ENCODE results near the gene CLNK. TPM values are rescaled to one million over a fixed set of nuclear protein-coding genes. Genes with fewer than 3 reads are reported as not detected.

Gene CLNK
- total RNA-seq, 4 donors from 2014 or later = 0.17 to 1.3 (median 0.45) TPM; not detected in 1

DNA sequence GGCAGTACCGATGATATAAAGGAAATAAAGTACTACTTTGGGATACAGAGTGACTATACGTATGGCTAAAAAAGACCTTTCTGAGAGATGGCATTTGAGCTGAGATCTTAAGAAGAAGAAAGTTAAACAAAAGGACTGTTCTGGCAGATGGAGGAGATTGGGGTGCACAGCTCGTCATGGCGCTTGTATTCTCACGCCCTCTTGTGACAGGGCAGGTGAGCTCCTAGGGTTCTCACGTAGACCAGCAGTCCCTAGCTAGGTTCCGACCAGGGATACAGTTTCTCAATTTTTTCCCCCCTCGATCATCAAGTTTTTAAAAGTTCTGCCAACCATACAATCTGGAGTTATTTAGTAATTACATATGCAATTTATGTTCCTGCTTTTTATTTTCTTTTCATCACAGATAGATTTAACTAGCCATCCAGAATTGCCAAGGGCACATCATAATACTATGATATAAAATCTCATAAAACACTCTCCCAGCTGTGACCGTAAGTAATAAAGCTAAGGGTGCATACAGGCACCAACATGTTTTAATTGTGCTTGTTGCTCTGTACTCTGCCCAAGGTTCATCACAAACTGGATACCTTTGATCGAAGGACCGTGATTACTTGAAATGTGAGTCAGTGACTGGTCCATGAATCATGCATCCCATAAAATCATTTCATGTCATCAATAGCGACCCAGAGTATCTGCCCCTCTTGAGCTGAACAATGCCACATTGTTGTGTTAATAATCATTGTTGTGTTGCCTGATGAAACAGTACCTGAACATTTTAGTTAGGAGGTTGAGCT is 157.9 kb downstream of the CLNK start:
- TF ChIP-seq, protein P1, sequence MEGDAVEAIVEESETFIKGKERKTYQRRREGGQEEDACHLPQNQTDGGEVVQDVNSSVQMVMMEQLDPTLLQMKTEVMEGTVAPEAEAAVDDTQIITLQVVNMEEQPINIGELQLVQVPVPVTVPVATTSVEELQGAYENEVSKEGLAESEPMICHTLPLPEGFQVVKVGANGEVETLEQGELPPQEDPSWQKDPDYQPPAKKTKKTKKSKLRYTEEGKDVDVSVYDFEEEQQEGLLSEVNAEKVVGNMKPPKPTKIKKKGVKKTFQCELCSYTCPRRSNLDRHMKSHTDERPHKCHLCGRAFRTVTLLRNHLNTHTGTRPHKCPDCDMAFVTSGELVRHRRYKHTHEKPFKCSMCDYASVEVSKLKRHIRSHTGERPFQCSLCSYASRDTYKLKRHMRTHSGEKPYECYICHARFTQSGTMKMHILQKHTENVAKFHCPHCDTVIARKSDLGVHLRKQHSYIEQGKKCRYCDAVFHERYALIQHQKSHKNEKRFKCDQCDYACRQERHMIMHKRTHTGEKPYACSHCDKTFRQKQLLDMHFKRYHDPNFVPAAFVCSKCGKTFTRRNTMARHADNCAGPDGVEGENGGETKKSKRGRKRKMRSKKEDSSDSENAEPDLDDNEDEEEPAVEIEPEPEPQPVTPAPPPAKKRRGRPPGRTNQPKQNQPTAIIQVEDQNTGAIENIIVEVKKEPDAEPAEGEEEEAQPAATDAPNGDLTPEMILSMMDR (IDR thresholded peaks at IDR 0.05) = no peak
- TF ChIP-seq POLR2A (IDR thresholded peaks at IDR 0.05) = no peak
- intact Hi-C loops (cut with DNase I; ENCODE audit: low total_unique reads) = no loop called here
- WGBS, 2 donors = 53 to 59% methylated on average over 12 of the region's 12 CpGs
- no peak for DNase-seq (ENCODE audit: low spot score in 2 of 2)
- no peak overlapping the region for H3K4me3 ChIP-seq (ENCODE audit: low read depth, poor library complexity, severe bottlenecking)

DNA sequence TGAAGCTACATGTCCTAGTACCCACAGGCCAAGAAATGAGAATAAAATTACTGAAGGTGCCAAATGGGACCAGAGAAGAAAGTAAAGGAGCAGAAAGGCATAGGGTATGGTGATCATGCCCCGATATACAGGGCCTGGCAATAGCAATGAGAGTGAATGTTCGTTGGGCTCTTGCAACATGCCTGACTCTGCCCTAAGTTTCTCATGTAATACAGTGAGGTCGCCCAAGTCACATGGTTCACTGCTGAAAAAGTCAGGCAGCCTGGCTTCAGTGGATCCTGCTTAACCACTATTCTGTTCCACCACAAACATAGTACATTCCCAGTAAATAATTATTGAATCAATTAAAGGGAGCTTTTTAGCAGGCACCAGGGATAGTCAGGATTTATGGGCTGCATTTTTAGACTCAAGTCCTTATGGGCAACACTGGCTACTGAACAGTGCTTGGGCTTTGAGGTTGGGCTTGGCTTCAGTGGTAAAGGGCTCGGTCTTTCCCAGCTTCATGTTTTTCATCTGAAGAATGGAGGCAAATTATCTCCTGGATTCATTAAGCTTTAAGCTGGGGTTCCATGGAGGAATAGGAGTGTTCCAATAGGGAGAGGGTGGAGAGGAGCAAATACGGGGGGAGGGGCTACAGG is 160.3 kb downstream of the CLNK start:
- TF ChIP-seq, protein P1 (IDR thresholded peaks at IDR 0.05) = no peak
- TF ChIP-seq POLR2A (IDR thresholded peaks at IDR 0.05) = no peak
- no peak overlapping the region for H3K4me3 ChIP-seq (ENCODE audit: low read depth, poor library complexity, severe bottlenecking)
- WGBS, 2 donors = 59 to 68% methylated on average over 5 of the region's 5 CpGs
- intact Hi-C loops (cut with DNase I; ENCODE audit: low total_unique reads) = no loop called here
- peak in 1 of 2 donors; percentile 33 for DNase-seq (ENCODE audit: low spot score in 2 of 2)

- intact Hi-C loops (cut with DNase I; ENCODE audit: low total_unique reads) = no loop called here
Observed at GRCh38 chr4:10521424-10521823, 163.1 kb downstream of the CLNK start.

DNA sequence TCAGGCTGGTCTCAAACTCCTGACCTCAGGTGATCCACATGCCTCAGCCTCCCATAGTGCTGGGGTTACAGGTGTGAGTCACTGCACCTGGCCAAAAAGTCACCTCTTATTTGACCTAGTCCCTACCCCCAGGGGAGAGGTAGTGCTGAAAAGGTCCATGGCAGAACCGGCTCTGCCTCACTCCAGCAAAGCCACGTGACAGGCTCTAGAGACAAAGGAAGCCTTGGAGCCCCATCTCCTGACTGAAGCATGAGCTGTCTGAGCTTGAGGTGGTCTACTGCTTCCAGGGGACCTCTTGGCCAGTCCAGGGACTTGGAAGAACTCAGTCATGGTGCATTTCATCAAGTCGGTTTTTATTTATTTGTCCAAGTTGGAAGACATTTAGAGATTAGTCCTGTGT is 174.8 kb downstream of the CLNK start:
- TF ChIP-seq, protein P1 (IDR thresholded peaks at IDR 0.05) = no peak
- TF ChIP-seq POLR2A (IDR thresholded peaks at IDR 0.05) = no peak
- H3K4me3 ChIP-seq (ENCODE audit: low read depth, poor library complexity, severe bottlenecking) = no peak overlapping the region
- no peak for DNase-seq (ENCODE audit: low spot score in 2 of 2)
- WGBS, 2 donors = 70 to 75% methylated on average over 3 of the region's 3 CpGs
- intact Hi-C loops (cut with DNase I; ENCODE audit: low total_unique reads) = no loop called here

More at GRCh38 chr4:10521424-10521823, 163.1 kb downstream of the CLNK start:
- no peak for DNase-seq (ENCODE audit: low spot score in 2 of 2)
- no peak overlapping the region for H3K4me3 ChIP-seq (ENCODE audit: low read depth, poor library complexity, severe bottlenecking)
- TF ChIP-seq, protein P1 (IDR thresholded peaks at IDR 0.05) = no peak
- no peak for TF ChIP-seq POLR2A (IDR thresholded peaks at IDR 0.05)
- 76 to 78% methylated on average over 3 of the region's 3 CpGs for WGBS, 2 donors

DNA sequence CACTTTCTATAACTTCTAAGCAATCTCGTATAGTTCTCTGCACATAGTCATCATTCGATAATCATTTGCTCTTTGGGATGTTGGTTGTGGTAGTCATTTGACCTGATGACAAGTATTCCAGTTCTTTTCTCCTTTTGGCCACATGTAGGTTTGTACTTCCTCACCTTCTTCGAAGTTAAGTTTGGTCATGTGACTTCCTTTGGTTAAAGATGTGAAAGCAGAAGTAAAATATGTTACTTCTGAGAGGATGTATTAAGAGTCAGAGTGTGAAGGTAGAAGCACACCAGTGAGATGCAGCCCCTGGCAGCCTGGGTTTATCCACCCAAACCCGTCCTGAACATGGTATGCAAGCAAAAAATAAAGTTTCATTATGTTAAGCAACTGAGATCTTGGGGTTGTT is 178.5 kb downstream of the CLNK start:
- intact Hi-C loops (cut with DNase I; ENCODE audit: low total_unique reads) = no loop called here
- WGBS, 2 donors = 87 to 94% methylated on average over 4 of the region's 4 CpGs
- no peak for TF ChIP-seq POLR2A (IDR thresholded peaks at IDR 0.05)
- TF ChIP-seq, protein P1 (IDR thresholded peaks at IDR 0.05) = no peak

More for the DNA sequence above, 178.5 kb downstream of the CLNK start:
- DNase-seq (ENCODE audit: low spot score in 2 of 2) = no peak
- H3K4me3 ChIP-seq (ENCODE audit: low read depth, poor library complexity, severe bottlenecking) = no peak overlapping the region

All from lower leg skin (tissue), 4 donors.